HG02678 (cell line): ENCODE data around the gene GLIS1.

Experiments used
- ATAC-seq: cut with Tn5 transposase; IDR thresholded peaks from one replicate; pipeline ENCODE4 v1.9.1; 2021; ENCODE audit warnings: mild to moderate bottlenecking, moderate library complexity; ENCODE audit not compliant: unreplicated experiment

The GLIS1 gene

GRCh38 chr1:53620061-53620855, 118.7 kb downstream of the GLIS1 start:
- ATAC-seq = no peak

GRCh38 chr1:53619367-53620060, 119.5 kb downstream of the GLIS1 start:
- ATAC-seq = no peak

GRCh38 chr1:53618500-53619366, 120.2 kb downstream of the GLIS1 start:
- ATAC-seq = no peak

DNA sequence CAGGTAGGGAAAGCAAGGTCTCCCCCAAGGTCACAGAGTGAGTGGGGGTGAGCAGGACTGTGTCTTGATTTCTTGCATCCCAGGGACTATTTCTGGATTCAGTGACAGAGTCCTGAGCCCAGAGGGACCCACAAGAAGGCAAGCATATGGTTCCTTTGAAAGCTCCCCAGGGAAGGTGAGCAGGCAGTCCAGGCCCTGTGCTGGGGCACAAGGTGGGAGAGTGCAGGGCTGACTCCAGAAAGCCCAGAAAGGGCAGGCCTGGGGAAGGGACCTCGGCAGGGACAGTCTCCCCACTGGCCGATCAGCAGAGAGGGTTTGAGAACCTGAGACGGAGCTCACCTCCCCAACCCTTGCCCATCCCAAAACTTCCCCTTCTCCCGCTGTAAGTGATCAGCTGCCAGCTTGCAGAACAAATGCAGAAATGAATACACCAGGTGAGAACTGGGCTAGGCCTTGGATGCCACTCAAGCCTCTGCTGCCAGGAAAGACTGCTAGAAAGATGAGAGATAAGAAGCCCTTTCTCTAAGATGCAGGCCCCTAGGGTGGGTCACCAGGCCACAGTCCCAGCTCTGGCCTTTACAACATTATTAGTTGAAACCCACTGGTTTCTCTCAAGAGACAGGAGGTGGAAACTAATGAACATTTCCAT, 121.0 kb downstream of the GLIS1 start:
- no peak for ATAC-seq

GRCh38 chr1:53617382-53617781, 121.6 kb downstream of the GLIS1 start:
- no peak for ATAC-seq

- no peak for ATAC-seq
Observed at GRCh38 chr1:53616927-53617326, 122.0 kb downstream of the GLIS1 start.

GRCh38 chr1:53616511-53616910, 122.5 kb downstream of the GLIS1 start:
- ATAC-seq = no peak

DNA sequence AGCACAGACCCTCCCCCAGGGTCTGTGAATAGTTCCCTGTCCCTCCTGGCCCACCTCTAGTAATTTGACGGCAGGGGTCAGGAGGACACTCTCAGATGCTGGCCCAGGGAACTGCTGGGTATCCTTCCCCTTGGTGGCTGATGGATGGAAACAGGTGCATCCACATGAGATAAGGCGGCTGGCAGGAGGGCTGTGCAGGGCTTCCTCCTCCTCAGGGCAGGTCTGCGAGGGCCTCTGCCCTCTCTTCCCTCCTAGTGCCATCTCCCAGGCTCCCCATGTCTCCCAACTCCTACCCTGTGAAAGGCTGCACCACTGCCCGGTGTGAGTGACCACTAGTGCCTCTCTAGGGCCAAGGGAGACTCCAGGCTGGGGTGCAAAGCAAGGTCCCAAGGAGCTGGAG, 123.9 kb downstream of the GLIS1 start:
- no peak for ATAC-seq

- no peak for ATAC-seq
Observed at GRCh38 chr1:53614231-53615021, 124.5 kb downstream of the GLIS1 start.

DNA sequence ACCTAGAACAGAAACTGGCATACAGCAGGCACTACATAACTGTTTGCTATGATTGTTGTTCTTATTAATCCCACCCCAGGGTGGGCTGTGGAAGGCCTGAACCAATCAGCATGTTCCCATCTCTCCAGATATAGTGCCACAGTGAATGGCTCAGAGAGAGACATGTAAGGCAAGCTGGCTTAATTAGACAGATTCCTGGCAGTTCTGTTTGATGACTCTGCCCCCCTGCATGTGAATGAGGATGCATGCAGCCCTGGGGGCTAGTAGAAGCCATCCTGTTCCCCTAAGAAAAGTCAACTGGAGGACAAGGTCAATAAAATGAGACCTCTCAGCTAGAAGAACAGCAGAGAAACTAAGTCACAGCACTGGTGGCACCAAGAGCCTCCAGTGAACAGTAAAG, 130.3 kb downstream of the GLIS1 start:
- no peak for ATAC-seq

DNA sequence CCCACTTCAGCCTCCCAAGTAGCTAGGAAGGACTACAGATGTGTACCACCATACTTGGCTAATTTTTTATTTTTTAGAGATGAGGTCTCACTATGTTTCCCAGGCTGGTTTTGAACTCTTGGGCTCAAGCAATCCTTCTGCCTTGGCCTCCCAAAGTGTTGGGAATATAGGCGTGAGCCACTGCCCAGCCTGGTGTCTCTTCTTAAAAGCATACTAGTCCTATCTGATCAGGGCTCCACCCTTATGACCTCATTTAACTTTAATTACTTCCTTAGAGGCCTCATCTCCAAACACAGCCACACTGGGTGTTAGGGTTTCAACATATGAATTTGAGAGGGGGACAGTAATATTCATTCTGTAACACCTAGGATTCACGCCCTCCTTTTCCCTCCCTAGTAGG, 130.9 kb downstream of the GLIS1 start:
- no peak for ATAC-seq

GRCh38 chr1:53606651-53607051, 132.3 kb downstream of the GLIS1 start:
- ATAC-seq = no peak

DNA sequence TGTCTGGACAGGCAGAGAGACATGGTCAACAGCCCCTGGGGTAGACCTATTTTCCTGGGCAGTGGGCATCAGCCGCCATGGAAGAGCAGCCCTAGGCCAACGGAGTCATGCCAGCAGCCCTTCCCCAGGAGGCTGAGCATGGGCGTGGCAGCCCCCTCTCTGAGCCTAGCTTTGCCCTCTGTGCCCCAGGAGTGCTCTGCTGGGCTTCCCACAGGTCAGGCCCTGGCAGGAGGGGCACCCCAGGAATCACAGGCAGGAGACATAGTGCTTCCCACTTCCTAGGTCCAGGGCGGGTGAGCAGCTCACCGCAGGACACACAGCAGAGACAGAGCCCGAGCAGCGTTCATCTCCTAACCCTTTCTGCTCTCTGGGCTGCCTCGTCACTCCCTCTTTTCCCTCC, 132.8 kb downstream of the GLIS1 start:
- no peak for ATAC-seq

DNA sequence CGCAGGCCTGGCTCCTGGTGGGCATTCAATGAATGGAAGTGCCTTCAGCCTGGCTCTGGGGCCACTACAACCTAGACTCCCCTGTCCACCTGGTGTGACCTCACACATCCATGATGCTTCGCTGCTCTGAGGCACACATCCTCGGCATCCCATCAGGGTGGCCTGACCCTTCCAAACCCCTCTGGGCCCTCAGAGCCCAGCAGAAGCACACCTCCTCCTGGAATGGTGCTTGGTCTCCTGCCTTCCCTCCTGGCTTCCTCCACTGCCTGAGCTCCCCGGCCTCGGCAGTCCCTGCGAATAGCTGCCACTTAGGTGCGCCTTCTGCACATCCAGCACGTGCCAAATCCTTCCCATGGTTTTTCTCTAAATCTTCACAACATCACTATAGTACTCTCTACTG, 133.8 kb downstream of the GLIS1 start:
- ATAC-seq = no peak

GRCh38 chr1:53604291-53604919, 134.6 kb downstream of the GLIS1 start:
- no peak for ATAC-seq

GRCh38 chr1:53603431-53603830, 135.5 kb downstream of the GLIS1 start:
- ATAC-seq = no peak

- ATAC-seq = no peak
Observed at GRCh38 chr1:53601867-53602775, 136.8 kb downstream of the GLIS1 start.

DNA sequence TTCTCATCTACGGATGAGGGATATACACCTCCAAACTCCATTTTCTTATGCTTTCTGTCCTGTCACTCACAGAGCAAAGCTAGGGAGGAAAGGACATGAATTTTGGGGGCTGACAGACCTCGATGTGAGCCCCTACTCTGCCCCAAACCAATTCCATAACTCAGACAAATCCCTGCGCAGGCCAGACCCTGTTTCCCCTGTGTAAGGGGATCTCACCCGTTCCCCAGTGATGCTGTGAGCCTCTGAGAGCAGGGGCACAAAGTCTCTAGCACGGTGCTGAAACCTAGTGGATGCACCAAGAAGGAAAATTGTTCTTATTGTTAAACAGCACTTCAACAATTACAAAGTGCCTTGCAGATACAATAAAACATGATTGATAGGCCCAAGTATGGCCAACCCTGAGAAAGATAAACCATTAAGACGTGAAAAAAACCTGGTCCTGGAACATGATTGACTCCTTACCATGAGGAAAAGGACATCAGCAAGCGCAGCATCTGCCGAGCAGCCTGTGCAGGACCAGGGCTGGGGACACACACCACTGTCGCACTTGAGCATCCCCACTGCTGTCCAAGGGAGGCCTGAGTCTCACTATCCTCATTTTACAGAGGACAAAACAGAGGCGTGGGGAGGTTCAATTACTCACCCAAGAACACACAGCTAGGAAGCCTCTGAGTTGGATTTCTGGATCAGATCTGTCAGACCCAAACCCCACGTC, 137.8 kb downstream of the GLIS1 start:
- ATAC-seq = no peak
